ENCODE measurements around the gene YTHDC1. TPM values are rescaled to one million over a fixed set of nuclear protein-coding genes. Genes with fewer than 3 reads are reported as not detected.

Gene YTHDC1
- total and polyA plus RNA-seq, 2 experiments from 2014 or later: 29.8 to 38.0 TPM

GRCh38 chr4:68342134-68342533, 7.8 kb downstream of the YTHDC1 start:
- Histone ChIP-seq H3K4me2 (ENCODE audit: unreplicated experiment) (peak overlapping the region; percentile 58), H3K9ac (peak overlapping the region; percentile 21)
- no peak for TF ChIP-seq EZH2phosphoT487 (IDR thresholded peaks at IDR 0.05; ENCODE audit: insufficient read depth, low read depth)
- TF ChIP-seq EZH2 (IDR thresholded peaks at IDR 0.05; ENCODE audit: insufficient read depth, poor library complexity, severe bottlenecking): no peak

GRCh38 chr4:68338625-68339024, 11.3 kb downstream of the YTHDC1 start:
- in situ Hi-C loops (cut with MboI): no loop called here

More at GRCh38 chr4:68342134-68342533, 7.8 kb downstream of the YTHDC1 start:
- H3K27ac ChIP-seq: peak overlapping the region; percentile 53
- H4K20me1 ChIP-seq (ENCODE audit: insufficient read depth): peaks cover 26% of the 10 kb centered on the region
- H3K36me3 ChIP-seq (ENCODE audit: low read depth): peaks cover 6% of the 10 kb centered on the region
- no peak overlapping the region; the same call in 1 of the 2 replicates for H3K4me3 ChIP-seq
- H3K9me3 ChIP-seq (ENCODE audit: low read depth): no peaks in the 10 kb centered on the region
- no peak overlapping the region for H2AFZ ChIP-seq
- H3K9me2 ChIP-seq (ENCODE audit: insufficient read depth): no peaks in the 10 kb centered on the region
- in situ Hi-C loops (cut with MboI): no loop called here
- H3K4me1 ChIP-seq (ENCODE audit: insufficient read depth): peaks cover 76% of the 10 kb centered on the region
- 17% methylated on average over 5 of the region's 5 CpGs for WGBS, 2 experiments (ENCODE audit: low coverage in 1 of 2, low lambda C conversion rate in 2 of 2, missing lambda C conversion rate in 2 of 2)
- H3F3A ChIP-seq (ENCODE audit: insufficient read depth): no peaks in the 10 kb centered on the region
- H3K79me2 ChIP-seq (ENCODE audit: insufficient read depth): peaks cover 100% of the 10 kb centered on the region
- no peaks in the 10 kb centered on the region for H3K27me3 ChIP-seq (replicated peaks; ENCODE audit: insufficient read depth)
- DNase-seq: peak; percentile 86

GRCh38 chr4:68337522-68337921, 12.4 kb downstream of the YTHDC1 start:
- TF ChIP-seq EZH2phosphoT487 (IDR thresholded peaks at IDR 0.05; ENCODE audit: insufficient read depth, low read depth): no peak
- no peak for TF ChIP-seq EZH2 (IDR thresholded peaks at IDR 0.05; ENCODE audit: insufficient read depth, poor library complexity, severe bottlenecking)
- H3K9me2 ChIP-seq (ENCODE audit: insufficient read depth): no peaks in the 10 kb centered on the region
- H2AFZ ChIP-seq: no peak overlapping the region
- H3K4me1 ChIP-seq (ENCODE audit: insufficient read depth): peaks cover 74% of the 10 kb centered on the region
- DNase-seq: no peak
- H3K27me3 ChIP-seq (replicated peaks; ENCODE audit: insufficient read depth): no peaks in the 10 kb centered on the region
- no peak overlapping the region for H3K4me3 ChIP-seq
- no peak overlapping the region for H3K27ac ChIP-seq
- peaks cover 20% of the 10 kb centered on the region for H4K20me1 ChIP-seq (ENCODE audit: insufficient read depth)
- 97 to 98% methylated on average over 7 of the region's 7 CpGs for WGBS, 2 experiments (ENCODE audit: low coverage in 1 of 2, low lambda C conversion rate in 2 of 2, missing lambda C conversion rate in 2 of 2)
- peaks cover 100% of the 10 kb centered on the region for H3K79me2 ChIP-seq (ENCODE audit: insufficient read depth)
- H3K4me2 ChIP-seq (ENCODE audit: unreplicated experiment): no peak overlapping the region
- in situ Hi-C loops (cut with MboI): no loop called here
- no peak overlapping the region for H3K9ac ChIP-seq
- no peaks in the 10 kb centered on the region for H3K9me3 ChIP-seq (ENCODE audit: low read depth)
- H3F3A ChIP-seq (ENCODE audit: insufficient read depth): peaks cover 17% of the 10 kb centered on the region; the same call in 1 of the 2 replicates
- H3K36me3 ChIP-seq (ENCODE audit: low read depth): peaks cover 40% of the 10 kb centered on the region

More at GRCh38 chr4:68338625-68339024, 11.3 kb downstream of the YTHDC1 start:
- WGBS, 2 experiments (ENCODE audit: low coverage in 1 of 2, low lambda C conversion rate in 2 of 2, missing lambda C conversion rate in 2 of 2): 93 to 98% methylated on average over 3 of the region's 3 CpGs
- Histone ChIP-seq H3K9ac (no peak overlapping the region), H3K4me3 (no peak overlapping the region), H4K20me1 (ENCODE audit: insufficient read depth) (peaks cover 20% of the 10 kb centered on the region), H3K27ac (no peak overlapping the region), H3K79me2 (ENCODE audit: insufficient read depth) (peaks cover 100% of the 10 kb centered on the region), H3K4me2 (ENCODE audit: unreplicated experiment) (no peak overlapping the region), H3K36me3 (ENCODE audit: low read depth) (peaks cover 34% of the 10 kb centered on the region), H3K4me1 (ENCODE audit: insufficient read depth) (peaks cover 69% of the 10 kb centered on the region), H3K9me3 (ENCODE audit: low read depth) (no peaks in the 10 kb centered on the region), H3F3A (ENCODE audit: insufficient read depth) (peaks cover 6% of the 10 kb centered on the region; the same call in 1 of the 2 replicates), H3K27me3 (replicated peaks; ENCODE audit: insufficient read depth) (no peaks in the 10 kb centered on the region), H2AFZ (no peak overlapping the region), H3K9me2 (ENCODE audit: insufficient read depth) (no peaks in the 10 kb centered on the region)
- no peak for DNase-seq
- TF ChIP-seq EZH2 (IDR thresholded peaks at IDR 0.05; ENCODE audit: insufficient read depth, poor library complexity, severe bottlenecking) (no peak), EZH2phosphoT487 (IDR thresholded peaks at IDR 0.05; ENCODE audit: insufficient read depth, low read depth) (no peak)

GRCh38 chr4:68337004-68337403, 12.9 kb downstream of the YTHDC1 start:
- Histone ChIP-seq H3K4me3 (no peak overlapping the region), H3F3A (ENCODE audit: insufficient read depth) (peaks cover 20% of the 10 kb centered on the region; the same call in 1 of the 2 replicates), H2AFZ (no peak overlapping the region), H3K36me3 (ENCODE audit: low read depth) (peaks cover 45% of the 10 kb centered on the region), H3K79me2 (ENCODE audit: insufficient read depth) (peaks cover 100% of the 10 kb centered on the region), H3K9me2 (ENCODE audit: insufficient read depth) (no peaks in the 10 kb centered on the region), H3K4me2 (ENCODE audit: unreplicated experiment) (no peak overlapping the region), H3K27me3 (replicated peaks; ENCODE audit: insufficient read depth) (no peaks in the 10 kb centered on the region), H3K9ac (no peak overlapping the region), H3K27ac (no peak overlapping the region), H3K9me3 (ENCODE audit: low read depth) (no peaks in the 10 kb centered on the region), H4K20me1 (ENCODE audit: insufficient read depth) (peaks cover 16% of the 10 kb centered on the region), H3K4me1 (ENCODE audit: insufficient read depth) (peaks cover 70% of the 10 kb centered on the region)
- TF ChIP-seq EZH2phosphoT487 (IDR thresholded peaks at IDR 0.05; ENCODE audit: insufficient read depth, low read depth) (no peak), EZH2 (IDR thresholded peaks at IDR 0.05; ENCODE audit: insufficient read depth, poor library complexity, severe bottlenecking) (no peak)
- no peak for DNase-seq
- in situ Hi-C loops (cut with MboI): no loop called here
- 92 to 100% methylated on average over 1 of the region's 1 CpG for WGBS, 2 experiments (ENCODE audit: low coverage in 1 of 2, low lambda C conversion rate in 2 of 2, missing lambda C conversion rate in 2 of 2)

- peaks cover 50% of the 10 kb centered on the region for H3K36me3 ChIP-seq (ENCODE audit: low read depth)
- in situ Hi-C loops (cut with MboI): no loop called here
- H3F3A ChIP-seq (ENCODE audit: insufficient read depth): peaks cover 20% of the 10 kb centered on the region; the same call in 1 of the 2 replicates
- H3K4me2 ChIP-seq (ENCODE audit: unreplicated experiment): no peak overlapping the region
- H3K27ac ChIP-seq: no peak overlapping the region
- peaks cover 100% of the 10 kb centered on the region for H3K79me2 ChIP-seq (ENCODE audit: insufficient read depth)
- no peak overlapping the region for H2AFZ ChIP-seq
- H3K9ac ChIP-seq: no peak overlapping the region
- no peaks in the 10 kb centered on the region for H3K9me3 ChIP-seq (ENCODE audit: low read depth)
- H3K27me3 ChIP-seq (replicated peaks; ENCODE audit: insufficient read depth): no peaks in the 10 kb centered on the region
- no peak for TF ChIP-seq EZH2phosphoT487 (IDR thresholded peaks at IDR 0.05; ENCODE audit: insufficient read depth, low read depth)
- H3K4me1 ChIP-seq (ENCODE audit: insufficient read depth): peaks cover 65% of the 10 kb centered on the region
- peaks cover 16% of the 10 kb centered on the region for H4K20me1 ChIP-seq (ENCODE audit: insufficient read depth)
- no peak for DNase-seq
- H3K4me3 ChIP-seq: no peak overlapping the region
- no peaks in the 10 kb centered on the region for H3K9me2 ChIP-seq (ENCODE audit: insufficient read depth)
Observed at GRCh38 chr4:68336530-68336929, 13.4 kb downstream of the YTHDC1 start.

Data from GM23248 (cell line).